Naive thymus-derived CD8-positive, alpha-beta T cell (primary cell): ENCODE results near the gene FSHB. TPM values are rescaled to one million over a fixed set of nuclear protein-coding genes. Genes with fewer than 3 reads are reported as not detected.
"Not testable (repeated sequence)": the region's sequence is repeated elsewhere in the genome, so short reads cannot be mapped to it uniquely, and the experiment has no call there.

Source experiments
- ATAC-seq, 2 donors: fragments of 150-1000 bp; cut with Tn5 transposase in 1 of 2; sonication (Bioruptor Pico), chemical (Tn5 transposase) in 1 of 2; 1 replicate in 1 of 2; 2 replicates in 1 of 2; pipeline ENCODE4 v1.10.0; 2021; ENCODE audit warnings: mild to moderate bottlenecking in 2 of 2, moderate library complexity in 2 of 2
- POLR2A ChIA-PET: fragments of 350-600 bp; sonication (Branson Sonifier 250); formaldehyde crosslinking; loops from one replicate; lab custom pipeline; 2021; ENCODE audit warnings: antibody characterized with exemption; lab: Charles Lee
- DNase-seq, 10 donors: peaks; one replicate each; pipeline versions ENCODE4 v3.0.0 to v3.0.0-alpha.2; 2020 to 2022
- H3K27ac Mint-ChIP-seq, 10 donors: one replicate each; pipeline ENCODE4 v1.8.0; 2020 to 2022; ENCODE audit warnings: mild to moderate bottlenecking in 10 of 10, mixed read lengths in 10 of 10, moderate library complexity in 4 of 10, inconsistent platforms in 1 of 10
- H3K27me3 Mint-ChIP-seq, 5 donors: one replicate each; pipeline ENCODE4 v1.8.0; 2021 to 2022; ENCODE audit warnings: mixed read lengths in 5 of 5
- H3K36me3 Mint-ChIP-seq, 3 donors: one replicate each; pipeline ENCODE4 v1.8.0; 2020 to 2022; ENCODE audit warnings: mixed read lengths in 3 of 3, mild to moderate bottlenecking in 2 of 3, inconsistent platforms in 1 of 3
- H3K4me1 Mint-ChIP-seq, 4 donors: one replicate each; pipeline ENCODE4 v1.8.0; 2021 to 2022; ENCODE audit warnings: mixed read lengths in 4 of 4
- H3K4me3 Mint-ChIP-seq, 10 donors: one replicate each; pipeline ENCODE4 v1.8.0; 2020 to 2022; ENCODE audit warnings: mild to moderate bottlenecking in 10 of 10, mixed read lengths in 10 of 10, moderate library complexity in 6 of 10, inconsistent platforms in 1 of 10
- H3K9me3 Mint-ChIP-seq, 9 donors: one replicate each; pipeline ENCODE4 v1.8.0; 2020 to 2022; ENCODE audit warnings: mixed read lengths in 9 of 9, mild to moderate bottlenecking in 3 of 9, inconsistent platforms in 1 of 9, moderate library complexity in 1 of 9
- polyA plus RNA-seq, 3 donors: library from polyadenylated mRNA; unstranded; fragments of 300-500 nt; fragmentation: Illumina TruSeq; gene quantifications; one replicate each; pipeline ENCODE4 v1.2.3, GENCODE V29; 2021
- total RNA-seq, 8 experiments: library from RNA in 2 of 8; stranded (reverse) in 2 of 8; gene quantifications; one replicate each; pipeline ENCODE4 v1.2.3 and lab custom pipeline; 2021 to 2026

Gene FSHB
- total and polyA plus RNA-seq, 5 experiments from 2014 or later: not detected

GRCh38 chr11:30228323-30228884 lies 2.4 kb upstream of the FSHB start:
- Mint-ChIP-seq H3K4me1 (no peaks in the 10 kb centered on the region), H3K27ac (no peak overlapping the region), H3K27me3 (peaks cover 5 to 21% (median 6%) of the 10 kb centered on the region in 5 donors), H3K4me3 (no peak overlapping the region), H3K36me3 (peaks cover 0 to 2% (median 0%) of the 10 kb centered on the region in 3 donors), H3K9me3 (peaks cover 0 to 12% (median 7%) of the 10 kb centered on the region in 9 donors)
- DNase-seq (no peak), ATAC-seq (no peak)
- POLR2A ChIA-PET: no interaction called here

- Mint-ChIP-seq H3K27ac (no peak overlapping the region), H3K9me3 (no peaks in the 10 kb centered on the region), H3K27me3 (peaks cover 0 to 2% (median 0%) of the 10 kb centered on the region in 5 donors), H3K36me3 (no peaks in the 10 kb centered on the region), H3K4me1 (no peaks in the 10 kb centered on the region), H3K4me3 (no peak overlapping the region)
- DNase-seq: no peak
- no peak for ATAC-seq
- POLR2A ChIA-PET: no interaction called here
These were observed 8.2 kb downstream of the FSHB start for GRCh38 chr11:30239025-30239424.

DNA sequence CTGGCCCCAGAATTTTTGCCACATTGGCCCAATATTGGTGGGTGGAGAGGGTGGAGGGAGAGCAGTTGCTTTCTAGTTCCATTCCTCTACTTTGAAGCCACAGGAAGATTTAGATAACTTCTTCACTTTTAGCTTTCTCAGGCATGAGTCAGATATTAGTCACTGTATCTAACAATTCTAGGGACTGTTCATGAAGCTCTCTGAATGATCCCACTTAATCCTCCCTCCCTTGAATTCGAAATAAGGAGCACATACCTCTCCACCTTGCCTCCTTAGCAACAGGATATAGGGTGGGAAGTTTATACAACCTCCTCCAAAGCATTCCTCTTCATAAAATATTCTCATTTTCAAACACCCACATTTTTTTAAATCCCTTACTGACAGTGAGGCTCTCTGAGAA lies 13.5 kb downstream of the FSHB start:
- Mint-ChIP-seq H3K27ac (no peak overlapping the region), H3K27me3 (peaks cover 4 to 21% (median 5%) of the 10 kb centered on the region in 5 donors), H3K4me3 (no peak overlapping the region), H3K9me3 (no peaks in the 10 kb centered on the region), H3K36me3 (no peaks in the 10 kb centered on the region), H3K4me1 (no peaks in the 10 kb centered on the region)
- POLR2A ChIA-PET: no interaction called here
- DNase-seq: no peak
- no peak for ATAC-seq

DNA sequence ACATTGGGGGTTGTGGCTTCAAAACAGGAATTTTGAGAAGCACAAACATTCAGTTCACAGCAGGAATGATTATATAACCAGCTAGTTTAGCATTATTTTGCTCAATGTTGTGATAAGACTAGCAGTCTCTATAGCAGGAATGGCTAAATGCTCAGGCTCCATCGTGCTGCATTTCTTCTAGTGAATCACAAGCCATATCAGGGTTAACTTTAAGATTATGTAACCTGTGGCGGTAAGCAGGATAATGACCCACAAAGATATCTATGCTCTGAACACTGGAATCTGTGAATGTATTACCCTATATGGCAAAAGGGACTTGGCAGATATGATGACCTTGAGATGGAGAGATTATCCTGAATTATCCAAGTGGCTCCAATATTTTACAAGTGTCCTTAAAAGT lies 14.8 kb downstream of the FSHB start:
- H3K27me3 Mint-ChIP-seq: peaks cover 4 to 21% (median 5%) of the 10 kb centered on the region in 5 donors
- H3K4me3 Mint-ChIP-seq: no peak overlapping the region
- ATAC-seq: no peak
- no peak for DNase-seq
- H3K9me3 Mint-ChIP-seq: no peaks in the 10 kb centered on the region
- H3K36me3 Mint-ChIP-seq: no peaks in the 10 kb centered on the region
- POLR2A ChIA-PET: no interaction called here
- H3K27ac Mint-ChIP-seq: no peak overlapping the region
- H3K4me1 Mint-ChIP-seq: no peaks in the 10 kb centered on the region

DNA sequence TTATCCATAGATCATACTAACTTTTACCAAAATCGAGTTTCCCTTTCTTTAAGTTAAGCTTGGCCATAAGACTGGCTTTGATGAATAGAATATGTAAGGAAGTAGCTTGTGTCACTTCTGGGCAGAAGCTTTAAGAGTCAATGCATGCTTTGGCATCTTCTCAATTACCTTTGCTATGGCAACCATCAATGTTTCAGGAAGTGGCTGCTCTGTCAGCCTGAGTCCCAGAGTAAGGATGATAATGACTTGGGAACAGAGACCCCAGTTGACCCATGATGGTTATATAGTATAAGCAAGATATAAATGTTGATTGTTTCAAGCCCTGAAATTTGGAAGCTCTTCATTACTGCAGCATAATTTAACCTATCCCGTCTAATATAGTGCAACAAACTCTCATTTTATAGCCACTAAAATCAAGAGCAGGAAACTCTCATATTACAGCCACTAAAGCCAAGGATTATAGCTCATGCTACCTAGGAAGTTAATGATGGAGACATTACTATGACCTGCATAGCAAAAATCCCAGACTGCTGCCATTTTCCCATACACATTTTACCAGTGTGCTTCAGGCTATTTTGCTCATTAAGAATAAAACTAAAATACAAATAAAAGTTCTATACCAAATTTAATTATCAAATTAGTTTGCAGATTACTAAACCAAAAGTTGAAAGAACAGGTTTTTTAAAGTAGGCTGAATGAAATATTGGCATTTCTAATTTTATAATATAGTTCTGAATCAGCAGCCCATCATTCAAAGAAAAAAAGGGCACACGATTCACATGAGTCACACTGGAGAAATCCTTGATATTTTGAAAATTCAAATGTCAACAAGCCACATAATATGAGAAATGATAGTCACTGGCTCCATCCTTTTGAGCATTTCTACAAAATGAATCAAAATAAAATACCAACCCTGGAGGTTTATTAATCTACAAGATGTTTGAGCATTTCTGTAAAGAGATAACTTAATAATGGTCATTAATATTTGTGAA lies 23.8 kb downstream of the FSHB start:
- H3K36me3 Mint-ChIP-seq: peaks cover 0 to 3% (median 0%) of the 10 kb centered on the region in 3 donors
- H3K27me3 Mint-ChIP-seq: peaks cover 0 to 4% (median 0%) of the 10 kb centered on the region in 5 donors
- DNase-seq (no peak), ATAC-seq (no peak)
- peaks cover 0 to 15% (median 0%) of the 10 kb centered on the region in 4 donors for H3K4me1 Mint-ChIP-seq
- POLR2A ChIA-PET: no interaction called here
- H3K9me3 Mint-ChIP-seq: peaks cover 0 to 6% (median 0%) of the 10 kb centered on the region in 9 donors
- no peak overlapping the region for H3K4me3 Mint-ChIP-seq
- H3K27ac Mint-ChIP-seq: no peak overlapping the region

DNA sequence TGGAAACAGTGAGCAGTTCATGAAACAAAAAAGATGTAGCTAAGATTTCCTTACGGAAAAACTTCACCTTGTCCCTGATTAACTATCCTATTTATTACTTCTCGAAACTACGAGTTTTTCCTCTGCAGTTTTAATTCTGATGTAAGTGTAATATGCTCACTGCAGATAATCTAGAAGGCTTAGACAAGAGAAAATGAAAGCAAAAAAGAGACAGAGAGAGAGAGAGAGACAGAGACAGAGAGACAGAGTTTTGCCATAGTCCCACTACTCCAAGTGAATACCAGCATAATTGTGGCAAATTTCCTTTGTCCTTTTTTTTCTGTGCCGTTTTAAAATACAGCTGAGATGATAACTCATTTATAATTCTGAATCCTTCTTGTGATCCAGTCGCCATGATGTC lies 24.8 kb downstream of the FSHB start:
- Mint-ChIP-seq H3K27me3 (peaks cover 0 to 4% (median 0%) of the 10 kb centered on the region in 5 donors), H3K4me3 (no peak overlapping the region), H3K27ac (peak overlapping the region in 2 of 10 donors; percentile 29 to 65), H3K36me3 (peaks cover 0 to 3% (median 0%) of the 10 kb centered on the region in 3 donors), H3K4me1 (peaks cover 0 to 15% (median 0%) of the 10 kb centered on the region in 4 donors), H3K9me3 (peaks cover 0 to 6% (median 0%) of the 10 kb centered on the region in 9 donors)
- ATAC-seq (no peak), DNase-seq (no peak)
- POLR2A ChIA-PET: no interaction called here

- Mint-ChIP-seq H3K27me3 (peaks cover 0 to 2% (median 0%) of the 10 kb centered on the region in 5 donors), H3K27ac (no peak overlapping the region), H3K9me3 (peaks cover 0 to 6% (median 0%) of the 10 kb centered on the region in 9 donors), H3K4me3 (no peak overlapping the region), H3K36me3 (peaks cover 0 to 3% (median 0%) of the 10 kb centered on the region in 3 donors), H3K4me1 (peaks cover 0 to 15% (median 0%) of the 10 kb centered on the region in 4 donors)
- POLR2A ChIA-PET: no interaction called here
- ATAC-seq: no peak
- DNase-seq: no peak
These were observed 26.2 kb downstream of the FSHB start for GRCh38 chr11:30257058-30257457.

- Mint-ChIP-seq H3K27ac (no peak overlapping the region), H3K27me3 (peaks cover 0 to 2% (median 0%) of the 10 kb centered on the region in 5 donors), H3K4me3 (no peak overlapping the region), H3K4me1 (peaks cover 0 to 13% (median 0%) of the 10 kb centered on the region in 4 donors), H3K36me3 (peaks cover 0 to 3% (median 0%) of the 10 kb centered on the region in 3 donors), H3K9me3 (peaks cover 0 to 7% (median 0%) of the 10 kb centered on the region in 9 donors)
- no peak for DNase-seq
- POLR2A ChIA-PET: no interaction called here
- no peak for ATAC-seq
These were observed 27.9 kb downstream of the FSHB start for GRCh38 chr11:30258679-30259078.

DNA sequence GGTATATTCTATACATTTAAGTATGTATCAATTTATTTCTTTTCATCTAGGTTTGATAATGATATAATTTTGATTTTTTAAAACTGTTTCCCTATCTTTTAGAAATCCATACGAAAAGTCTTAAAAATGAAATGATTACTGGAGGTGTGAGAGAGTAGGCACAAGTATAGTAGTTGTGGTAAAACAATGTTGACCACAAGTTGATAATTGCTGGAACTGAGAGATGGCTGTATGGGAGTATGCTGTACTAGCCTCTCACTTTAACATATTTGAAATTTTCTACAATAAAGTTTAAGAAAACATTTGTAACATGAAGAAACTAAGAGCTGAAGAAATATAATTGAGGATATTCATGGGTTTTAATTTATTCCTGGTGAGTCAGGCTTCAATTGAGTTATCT lies 30.0 kb downstream of the FSHB start:
- POLR2A ChIA-PET: no interaction called here
- Mint-ChIP-seq H3K4me1 (peaks cover 0 to under 1% (median 0%) of the 10 kb centered on the region in 4 donors), H3K27me3 (peaks cover 0 to 2% (median 0%) of the 10 kb centered on the region in 5 donors), H3K36me3 (peaks cover 0 to 3% (median 0%) of the 10 kb centered on the region in 3 donors), H3K9me3 (peaks cover 0 to 12% (median 6%) of the 10 kb centered on the region in 9 donors), H3K27ac (no peak overlapping the region), H3K4me3 (no peak overlapping the region)
- ATAC-seq: no peak
- DNase-seq: no peak

GRCh38 chr11:30261821-30262220 lies 31.0 kb downstream of the FSHB start:
- DNase-seq: no peak
- no peak overlapping the region for H3K27ac Mint-ChIP-seq
- no peak overlapping the region for H3K4me3 Mint-ChIP-seq
- H3K27me3 Mint-ChIP-seq: peaks cover 0 to 2% (median 0%) of the 10 kb centered on the region in 5 donors
- H3K36me3 Mint-ChIP-seq: peaks cover 0 to 3% (median 0%) of the 10 kb centered on the region in 3 donors
- H3K4me1 Mint-ChIP-seq: no peaks in the 10 kb centered on the region
- ATAC-seq: no peak
- POLR2A ChIA-PET: no interaction called here
- peaks cover 0 to 18% (median 6%) of the 10 kb centered on the region in 9 donors for H3K9me3 Mint-ChIP-seq

GRCh38 chr11:30268638-30269037 lies 37.8 kb downstream of the FSHB start:
- H3K4me3 Mint-ChIP-seq, ATAC-seq, H3K36me3 Mint-ChIP-seq, DNase-seq, H3K4me1 Mint-ChIP-seq, H3K27ac Mint-ChIP-seq, POLR2A ChIA-PET: not testable (repeated sequence)
- Mint-ChIP-seq H3K9me3 (peaks cover 0 to 21% (median 4%) of the 10 kb centered on the region in 9 donors), H3K27me3 (peaks cover 11 to 35% (median 13%) of the 10 kb centered on the region in 5 donors)

DNA sequence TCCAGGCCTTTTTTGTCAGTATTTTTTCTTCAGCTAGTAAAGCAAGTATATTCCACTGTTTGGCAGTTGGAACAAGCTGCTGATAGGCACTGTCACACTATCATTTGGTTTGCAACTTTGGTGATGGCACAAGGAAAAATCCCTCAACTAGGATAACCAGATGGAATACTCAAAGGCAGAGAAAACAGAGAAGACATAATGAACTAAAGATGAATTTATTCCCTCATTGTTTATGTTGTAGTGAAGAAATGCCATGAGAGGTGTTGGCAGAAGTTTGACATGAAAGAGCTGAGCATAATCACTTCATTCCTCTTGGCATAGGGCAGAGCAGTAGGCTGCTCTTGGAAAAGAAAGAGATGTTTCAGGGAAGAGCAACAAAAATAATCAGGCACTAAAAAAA lies 39.9 kb downstream of the FSHB start:
- Mint-ChIP-seq H3K4me1 (peaks cover 0 to 2% (median 0%) of the 10 kb centered on the region in 4 donors), H3K9me3 (peaks cover 0 to 14% (median 3%) of the 10 kb centered on the region in 9 donors), H3K36me3 (no peaks in the 10 kb centered on the region), H3K27me3 (peaks cover 10 to 35% (median 18%) of the 10 kb centered on the region in 5 donors), H3K27ac (no peak overlapping the region), H3K4me3 (no peak overlapping the region)
- POLR2A ChIA-PET: no interaction called here
- no peak for ATAC-seq
- no peak for DNase-seq

DNA sequence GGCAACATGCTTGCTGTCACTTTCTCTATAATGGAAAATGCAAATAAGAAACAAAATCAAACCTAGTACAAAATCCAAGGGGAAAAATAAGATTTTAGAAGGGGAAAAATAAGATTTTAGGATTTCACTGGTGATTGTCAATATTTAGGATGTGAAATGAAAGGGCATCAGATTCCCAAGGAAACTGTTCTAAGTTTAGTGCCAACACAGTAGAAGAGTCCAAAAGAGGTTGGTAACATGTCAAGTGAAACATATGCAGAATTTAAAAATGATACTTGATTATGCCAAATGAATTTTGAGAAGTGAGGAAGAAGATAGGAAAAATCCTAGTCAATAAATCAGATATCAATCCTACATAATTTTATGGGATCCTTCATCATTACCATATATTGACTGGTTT lies 46.4 kb downstream of the FSHB start:
- peaks cover 2 to 9% (median 7%) of the 10 kb centered on the region in 5 donors for H3K27me3 Mint-ChIP-seq
- H3K4me3 Mint-ChIP-seq: no peak overlapping the region
- DNase-seq (no peak), ATAC-seq (no peak)
- H3K4me1 Mint-ChIP-seq: peaks cover 13 to 22% (median 19%) of the 10 kb centered on the region in 4 donors
- H3K9me3 Mint-ChIP-seq: no peaks in the 10 kb centered on the region
- POLR2A ChIA-PET: no interaction called here
- H3K27ac Mint-ChIP-seq: no peak overlapping the region
- H3K36me3 Mint-ChIP-seq: no peaks in the 10 kb centered on the region
